ENCODE results near the gene CALML6.
"Not testable (repeated sequence)": the region's sequence is repeated elsewhere in the genome, so short reads cannot be mapped to it uniquely, and the experiment has no call there.

Gene CALML6

DNA sequence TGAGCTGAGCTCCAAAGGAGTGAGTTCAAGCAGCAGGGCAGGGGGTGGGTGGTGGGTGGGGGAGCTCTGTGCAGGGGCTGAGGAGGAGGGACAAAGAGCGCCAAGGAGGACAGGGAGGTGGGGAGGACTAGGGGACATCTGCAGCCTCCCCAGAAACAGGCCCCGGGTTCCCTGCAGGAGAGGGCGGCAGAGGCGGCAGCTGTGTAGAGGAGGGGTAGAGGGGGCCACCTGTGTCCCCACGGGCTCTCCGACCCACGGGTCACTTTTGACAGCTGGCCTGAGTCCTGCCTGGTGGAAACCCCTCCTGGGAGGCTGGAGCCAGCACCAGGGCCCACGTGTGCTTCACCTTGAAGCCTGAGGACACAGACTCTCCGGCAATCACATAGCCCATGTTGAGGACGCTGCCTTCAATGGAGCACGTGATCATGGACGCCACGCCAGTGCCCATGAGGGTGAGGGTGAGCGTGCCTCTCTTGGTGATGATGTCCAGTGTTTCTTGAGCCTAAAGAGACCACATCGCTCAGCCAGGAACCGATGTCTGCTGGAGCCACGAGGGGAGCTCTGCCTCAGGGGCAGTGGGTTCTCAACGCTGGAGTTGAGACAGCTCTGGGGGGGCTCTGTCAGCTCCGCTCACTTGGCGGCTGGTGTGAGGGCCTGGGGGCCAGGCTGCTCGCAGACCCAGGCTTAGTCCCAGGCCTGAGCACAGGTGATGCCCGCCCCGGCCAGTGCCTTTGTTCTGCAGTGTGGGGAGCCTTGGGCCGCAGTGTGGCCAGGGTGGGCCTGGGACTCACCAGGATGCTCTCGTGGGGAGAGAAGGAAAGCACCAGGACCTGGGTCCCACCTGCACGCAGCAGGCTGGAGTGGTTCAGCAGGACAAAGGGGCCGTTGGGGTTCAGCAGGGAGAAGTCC, 10.6 kb downstream of the CALML6 start:
- no peak for DNase-seq

GRCh38 chr1:1926346-1926811, 11.3 kb downstream of the CALML6 start:
- no peak for DNase-seq

DNA sequence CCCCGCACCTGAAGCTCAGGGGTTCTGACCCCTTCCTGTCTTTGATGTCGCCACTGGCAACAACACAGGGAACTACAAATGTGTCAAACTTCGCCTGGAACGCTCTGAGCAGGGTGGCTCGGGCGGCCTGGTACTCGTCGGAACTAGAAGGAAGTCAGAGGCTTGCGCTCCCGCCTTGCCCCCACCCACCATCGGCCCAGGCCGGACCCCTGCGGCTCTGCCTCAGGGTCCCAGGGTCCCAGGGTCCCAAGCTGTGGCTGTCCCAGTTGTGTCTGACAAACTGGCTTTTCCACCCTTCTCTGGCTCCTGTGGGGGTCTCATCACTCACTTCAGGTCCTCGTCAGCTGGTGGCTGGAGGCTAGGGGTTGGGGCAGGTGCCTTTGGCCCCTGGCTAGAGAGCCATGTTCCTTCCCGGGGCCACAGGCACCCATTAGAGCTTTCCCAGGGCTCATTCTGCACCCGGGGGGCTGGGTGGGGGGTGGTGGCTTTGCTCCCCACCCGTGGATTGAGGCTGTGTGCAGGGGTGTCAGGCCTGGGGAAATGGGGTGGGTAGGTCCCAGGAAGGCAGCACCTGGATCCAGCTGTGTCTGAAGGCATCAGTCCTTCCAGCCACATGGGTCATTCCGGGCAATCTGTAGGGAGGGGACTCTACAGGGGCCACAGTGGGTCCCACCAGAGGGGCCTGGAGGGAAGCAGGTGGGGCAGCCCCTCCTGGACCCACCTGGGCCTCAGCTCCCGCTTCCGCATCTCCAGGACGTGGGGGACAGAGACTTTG, 12.0 kb downstream of the CALML6 start:
- DNase-seq, result no peak

GRCh38 chr1:1927751-1928150, 12.7 kb downstream of the CALML6 start:
- no peak for DNase-seq

DNA sequence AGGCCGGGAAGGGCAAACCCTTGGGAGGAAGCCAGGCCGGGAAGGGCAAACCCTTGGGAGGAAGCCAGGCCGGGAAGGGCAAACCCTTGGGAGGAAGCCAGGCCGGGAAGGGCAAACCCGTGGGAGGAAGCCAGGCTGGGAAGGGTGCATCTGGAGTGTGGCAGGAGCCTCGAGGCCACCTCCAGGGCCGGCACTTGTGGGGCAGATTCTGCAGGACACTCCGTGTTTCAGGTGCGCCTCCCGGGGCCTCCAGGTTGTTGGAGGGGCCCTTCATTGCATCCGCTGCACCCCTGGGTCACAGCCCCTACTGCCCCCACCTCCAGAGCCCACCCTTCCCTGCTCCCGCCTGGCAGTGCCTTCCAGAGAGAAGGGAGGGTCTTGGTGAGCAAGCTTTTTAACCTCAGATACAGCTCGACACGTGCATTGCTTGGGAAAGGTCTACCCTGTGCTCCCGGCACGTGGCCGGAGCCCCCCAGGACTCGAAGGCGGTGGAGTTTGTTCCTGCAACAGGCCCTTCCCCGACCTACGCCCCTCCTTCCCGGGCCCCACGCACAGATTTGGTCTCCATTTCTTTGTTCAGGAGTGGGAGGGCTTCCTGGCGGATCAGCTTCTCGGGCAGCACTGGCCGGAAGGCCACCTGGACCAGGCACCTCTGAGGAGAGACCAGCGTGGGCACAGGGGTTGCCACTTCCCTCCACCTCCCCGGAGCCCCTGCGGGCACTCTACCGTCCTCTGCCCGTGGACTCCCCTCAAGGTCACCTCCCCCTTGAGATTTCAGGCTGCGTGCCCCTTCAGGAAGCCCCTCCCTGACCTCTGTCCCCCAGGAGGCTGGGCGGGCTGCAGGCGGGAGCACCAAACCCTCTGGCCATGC, 13.4 kb downstream of the CALML6 start:
- no peak for DNase-seq

DNA sequence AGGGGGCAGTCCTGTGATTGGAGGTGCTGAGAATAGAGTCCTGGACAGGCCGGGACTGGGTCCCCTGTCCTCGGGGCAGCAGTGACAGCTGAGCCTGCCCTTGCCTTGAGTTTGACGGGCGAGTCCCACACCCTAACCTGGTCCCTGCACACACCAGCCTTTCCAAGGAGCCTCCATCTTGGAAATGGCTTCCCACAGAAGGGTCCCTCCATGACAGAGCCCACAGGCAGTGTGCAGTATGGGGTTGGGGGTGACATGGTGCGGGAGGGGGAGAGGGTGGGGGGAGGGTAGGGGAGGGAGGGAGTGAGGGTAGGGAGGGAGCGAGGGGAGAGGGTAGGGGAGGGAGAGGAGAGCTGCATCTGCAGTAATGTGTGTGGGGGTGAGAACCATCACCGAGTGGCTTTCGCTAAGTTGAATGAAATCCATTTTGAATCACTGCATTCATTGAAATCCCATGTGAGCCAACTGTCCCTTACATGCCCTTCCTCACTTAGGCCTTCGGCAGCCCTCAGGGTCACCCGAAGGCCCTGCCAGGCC, 14.1 kb downstream of the CALML6 start:
- DNase-seq, result no peak

DNA sequence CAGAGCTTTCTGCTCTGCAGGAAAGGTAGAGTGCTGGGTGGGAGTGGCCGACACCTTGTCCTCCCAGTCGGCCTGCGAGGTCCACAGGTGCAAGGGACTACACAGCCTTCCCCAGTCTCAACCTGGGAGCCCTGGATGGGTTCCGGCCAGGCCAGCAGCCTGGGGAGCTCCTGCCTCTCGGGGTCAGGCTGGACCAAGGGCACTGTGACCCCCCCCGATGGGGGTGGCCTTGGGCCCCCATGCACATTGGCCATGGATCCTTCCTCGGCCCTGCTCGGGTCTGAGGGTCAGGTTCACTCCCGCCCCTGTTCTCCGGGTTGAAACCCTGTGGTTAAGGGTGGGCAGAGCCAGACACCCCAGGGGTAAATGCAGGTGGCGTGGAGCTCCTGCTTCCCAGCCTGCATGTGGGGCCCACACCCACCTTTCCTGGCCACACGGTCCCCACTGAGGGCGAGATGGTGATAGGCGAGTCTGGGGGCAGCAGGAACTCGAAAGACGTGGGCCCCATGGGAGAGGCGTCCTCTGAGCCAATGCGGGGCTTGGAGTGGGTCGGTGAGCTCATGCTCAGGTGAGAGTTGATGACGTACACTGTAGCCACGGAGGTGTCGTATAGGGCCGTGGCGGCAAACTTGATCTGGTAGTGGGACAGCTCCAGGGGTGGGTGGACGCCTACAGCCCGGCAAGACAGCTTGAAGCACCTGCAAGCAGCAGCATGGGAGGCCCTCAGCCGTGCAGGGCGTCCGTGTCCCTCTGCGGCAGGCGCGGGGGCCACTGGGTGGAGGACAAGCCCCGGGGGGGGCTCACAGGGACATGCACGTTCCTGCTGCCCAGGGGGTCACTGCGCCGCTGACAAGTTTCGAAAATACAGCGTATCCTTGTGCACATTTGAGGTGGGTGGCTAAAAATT, 14.8 kb downstream of the CALML6 start:
- DNase-seq, result no peak

- DNase-seq, result not testable (repeated sequence)
These were observed 19.8 kb downstream of the CALML6 start for GRCh38 chr1:1934848-1935247.

GRCh38 chr1:1937061-1937460, 22.0 kb downstream of the CALML6 start:
- DNase-seq, result no peak

GRCh38 chr1:1937549-1938275, 22.7 kb downstream of the CALML6 start:
- no peak for DNase-seq

DNA sequence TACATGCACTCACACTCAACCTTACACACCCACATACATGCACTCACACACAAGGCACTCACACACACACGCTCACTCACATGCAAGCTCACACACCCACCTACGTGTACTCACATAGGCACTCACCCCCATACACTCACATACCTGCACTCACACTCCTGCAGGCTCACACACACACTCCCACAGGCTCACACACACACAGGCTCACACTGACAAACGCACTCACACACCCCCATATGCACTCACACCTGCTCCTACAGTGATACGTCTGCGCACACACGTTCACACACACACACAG, 23.2 kb downstream of the CALML6 start:
- no peak for DNase-seq

DNA sequence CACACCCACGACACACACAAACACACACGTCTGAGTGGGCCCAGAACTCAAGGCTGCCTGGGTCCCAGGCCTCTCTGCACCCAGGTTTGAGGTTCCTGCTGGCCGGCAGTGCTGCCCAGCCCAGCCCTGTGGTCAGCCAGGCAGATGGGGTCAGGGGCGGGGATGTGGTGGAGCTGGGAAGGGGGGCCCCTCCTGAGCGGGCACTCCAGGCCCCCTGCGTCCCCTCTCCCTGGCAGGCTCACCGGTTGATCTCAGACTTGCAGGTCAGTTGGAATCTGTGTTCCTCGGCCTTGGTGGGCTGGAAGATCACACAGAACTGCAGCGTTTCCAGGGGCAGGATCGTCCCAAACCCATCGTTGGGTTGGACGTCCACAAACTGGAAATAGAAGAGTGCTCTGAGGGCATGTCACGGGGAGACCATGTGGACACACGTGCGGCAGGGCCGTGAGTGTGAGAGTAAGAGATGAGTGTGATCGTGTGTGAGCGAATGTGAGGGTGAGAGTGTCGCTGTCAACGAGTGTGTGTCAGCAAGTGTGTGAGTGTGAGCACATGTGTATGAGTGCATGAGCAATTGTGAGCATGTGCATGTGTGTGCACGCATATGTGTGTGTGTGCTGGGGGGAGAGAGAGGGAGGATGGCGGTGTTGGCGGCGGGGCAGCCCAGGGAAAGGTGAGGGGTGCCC, 23.7 kb downstream of the CALML6 start:
- no peak for DNase-seq

GRCh38 chr1:1939296-1940122, 24.4 kb downstream of the CALML6 start:
- DNase-seq, result no peak

DNA sequence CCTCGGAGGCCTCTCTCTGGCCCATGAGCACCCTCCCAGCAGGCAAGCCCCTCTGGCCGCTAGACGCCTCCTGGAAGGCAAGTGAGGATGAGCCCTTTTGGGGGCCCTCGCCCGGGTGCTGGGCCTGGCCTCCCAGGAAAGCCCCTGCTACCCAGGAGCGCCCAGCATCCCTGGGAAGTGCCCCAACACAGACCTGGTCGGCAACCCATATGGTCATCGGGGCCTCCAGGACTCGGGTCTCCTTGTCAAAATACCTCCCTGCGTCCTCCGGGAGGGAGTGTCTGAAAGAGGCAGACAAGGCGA, 25.0 kb downstream of the CALML6 start:
- no peak for DNase-seq

- no peak for DNase-seq
These were observed 26.3 kb downstream of the CALML6 start for GRCh38 chr1:1941211-1941841.

DNA sequence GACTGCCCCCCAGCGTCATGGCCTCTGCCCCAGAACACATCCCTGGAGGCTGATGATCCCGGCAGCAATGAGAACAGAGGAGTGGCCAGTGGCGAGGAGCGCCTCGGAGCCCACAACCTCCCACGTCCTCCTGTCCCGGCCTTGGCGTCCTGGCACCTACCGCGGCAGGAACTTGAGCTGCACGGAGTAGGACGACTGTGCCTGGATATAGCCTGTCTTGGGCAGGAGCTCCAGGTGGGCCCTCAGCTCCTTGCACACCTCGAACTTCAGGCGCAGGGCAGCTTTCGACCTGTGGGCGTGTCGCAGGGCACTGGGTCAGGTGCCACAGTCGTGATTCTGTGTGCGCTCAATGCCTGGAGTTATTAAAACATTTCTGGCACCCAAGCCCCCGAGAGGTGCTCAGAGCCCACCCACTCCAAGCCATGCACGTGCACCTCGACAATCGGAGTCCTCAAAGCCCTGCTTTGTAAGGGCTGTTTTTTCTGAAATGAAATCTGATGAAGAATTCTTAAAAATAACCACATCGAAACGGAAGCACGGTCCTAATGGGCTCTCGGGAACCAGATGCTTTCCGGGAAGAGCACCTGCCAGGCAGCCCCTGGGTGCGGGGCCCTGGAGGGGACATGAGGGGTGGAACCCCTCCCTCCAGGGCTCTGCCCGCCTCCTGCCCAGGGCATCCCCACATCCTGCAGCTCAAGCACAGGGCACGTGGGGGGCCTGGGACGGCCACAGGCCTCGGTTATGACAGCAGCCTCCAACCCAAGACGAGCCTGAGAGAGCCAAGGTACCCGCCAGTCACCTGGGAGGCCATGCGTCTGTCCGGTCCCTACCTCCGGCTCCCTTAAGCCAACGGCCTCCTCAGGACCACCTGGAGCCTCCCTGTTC, 27.1 kb downstream of the CALML6 start:
- DNase-seq, result no peak

- DNase-seq, result no peak
These were observed 27.9 kb downstream of the CALML6 start for GRCh38 chr1:1942753-1943656.
